Activated CD4-positive, alpha-beta memory T cell treated with anti-CD3 and anti-CD28 coated beads for 36 hours (primary cell): ENCODE data around the gene IRGQ. TPM values are rescaled to one million over a fixed set of nuclear protein-coding genes. Genes with fewer than 3 reads are reported as not detected.

Source experiments
- CTCF ChIA-PET: fragments of 350-600 bp; sonication (Branson Sonifier 250); formaldehyde crosslinking; loops from one replicate; lab custom pipeline; 2021; ENCODE audit warnings: antibody characterized with exemption, inconsistent platforms; lab: Charles Lee
- POLR2A ChIA-PET: fragments of 350-600 bp; sonication (Branson Sonifier 250); formaldehyde crosslinking; loops from one replicate; lab custom pipeline; 2021; ENCODE audit warnings: antibody characterized with exemption; lab: Charles Lee
- DNase-seq: peaks from one replicate; pipeline ENCODE4 v3.0.0-alpha.2; 2020
- H3K27ac Mint-ChIP-seq: one replicate; pipeline ENCODE4 v1.8.0; 2021; ENCODE audit warnings: mixed read lengths
- H3K27me3 Mint-ChIP-seq: one replicate; pipeline ENCODE4 v1.8.0; 2021; ENCODE audit warnings: mixed read lengths
- H3K36me3 Mint-ChIP-seq: one replicate; pipeline ENCODE4 v1.8.0; 2021; ENCODE audit warnings: mixed read lengths
- H3K4me1 Mint-ChIP-seq: one replicate; pipeline ENCODE4 v1.8.0; 2021; ENCODE audit warnings: low read depth, mixed read lengths
- H3K4me3 Mint-ChIP-seq: one replicate; pipeline ENCODE4 v1.8.0; 2021; ENCODE audit warnings: mild to moderate bottlenecking, mixed read lengths
- H3K9me3 Mint-ChIP-seq: one replicate; pipeline ENCODE4 v1.8.0; 2021; ENCODE audit warnings: mixed read lengths
- intact Hi-C: fragments of 100-400 bp; cut with micrococcal nuclease; formaldehyde crosslinking; loops from one replicate; pipeline ENCODE4 v1.15.1; 2023
- total RNA-seq, 2 experiments: library from RNA; stranded (reverse); gene quantifications; one replicate each; pipeline ENCODE4 v1.2.3, GENCODE V29; 2021

The IRGQ gene
- total RNA-seq, 2 experiments from 2014 or later = 18.3 to 19.9 TPM

DNA sequence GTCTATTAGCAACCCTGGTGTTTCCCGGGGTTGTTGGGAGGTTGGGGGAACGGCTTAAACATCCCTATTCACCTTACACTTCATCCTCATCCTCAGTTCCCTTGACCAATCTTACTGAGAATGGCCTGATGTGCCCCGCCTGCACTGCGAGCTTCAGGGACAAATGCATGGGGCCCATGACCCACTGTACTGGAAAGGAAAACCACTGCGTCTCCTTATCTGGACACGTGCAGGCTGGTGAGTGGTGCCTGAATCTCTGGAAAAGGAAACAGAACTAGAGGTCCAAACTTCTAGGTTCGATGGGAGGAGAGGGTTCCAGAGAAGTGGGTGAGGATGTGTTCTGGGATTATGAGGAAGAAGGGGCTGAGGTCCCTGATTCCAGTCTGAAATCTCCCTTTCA is 14.5 kb downstream of the IRGQ start:
- Mint-ChIP-seq H3K4me3 (peak overlapping the region; percentile 18), H3K9me3 (no peaks in the 10 kb centered on the region), H3K36me3 (no peaks in the 10 kb centered on the region), H3K4me1 (peaks cover 8% of the 10 kb centered on the region), H3K27me3 (no peaks in the 10 kb centered on the region), H3K27ac (no peak overlapping the region)
- ChIA-PET CTCF (no interaction called here), POLR2A (interaction anchor here (2.2 kb wide), 1 partner anchor 13 kb away, joined by 6 read pairs; no protein-coding TSS in a partner anchor)
- DNase-seq = no peak
- intact Hi-C loops = no loop called here

GRCh38 chr19:43578787-43579186 is 17.1 kb downstream of the IRGQ start:
- POLR2A ChIA-PET = interaction anchor here (0.7 kb wide), 1 partner anchor 118 kb away, joined by 3 read pairs; no protein-coding TSS in a partner anchor
- CTCF ChIA-PET = interaction anchor here (5.7 kb wide), 1 partner anchor 16 kb away, joined by 56 read pairs; the partner anchor contains the start of genes IRGQ and ZNF576
- Mint-ChIP-seq H3K36me3 (no peaks in the 10 kb centered on the region), H3K9me3 (no peaks in the 10 kb centered on the region), H3K4me1 (peaks cover 10% of the 10 kb centered on the region), H3K27me3 (no peaks in the 10 kb centered on the region), H3K27ac (no peak overlapping the region), H3K4me3 (no peak overlapping the region)
- DNase-seq = no peak
- intact Hi-C loops = no loop called here

- Mint-ChIP-seq H3K9me3 (no peaks in the 10 kb centered on the region), H3K27ac (peak overlapping the region; percentile 64), H3K4me1 (peaks cover 21% of the 10 kb centered on the region), H3K4me3 (peak overlapping the region; percentile 59), H3K27me3 (no peaks in the 10 kb centered on the region), H3K36me3 (peaks cover 1% of the 10 kb centered on the region)
- CTCF ChIA-PET = interaction anchor here (1.4 to 5.7 kb wide), 3 partner anchors 19 to 40 kb away, joined by 3 to 56 read pairs (median 6); partner anchors contain the start of genes IRGQ and ZNF576
- DNase-seq = no peak
- POLR2A ChIA-PET = interaction anchor here (1.4 to 1.5 kb wide), 2 partner anchors 13 to 19 kb away, joined by 3 to 5 read pairs; no protein-coding TSS in a partner anchor
- intact Hi-C loops = loop anchor here (1.0 to 2.0 kb wide), 4 partner anchors 14 to 43 kb away; partner anchors contain the start of genes IRGQ, ZNF575 and ZNF576
These were observed 19.7 kb downstream of the IRGQ start for GRCh38 chr19:43575955-43576878.

DNA sequence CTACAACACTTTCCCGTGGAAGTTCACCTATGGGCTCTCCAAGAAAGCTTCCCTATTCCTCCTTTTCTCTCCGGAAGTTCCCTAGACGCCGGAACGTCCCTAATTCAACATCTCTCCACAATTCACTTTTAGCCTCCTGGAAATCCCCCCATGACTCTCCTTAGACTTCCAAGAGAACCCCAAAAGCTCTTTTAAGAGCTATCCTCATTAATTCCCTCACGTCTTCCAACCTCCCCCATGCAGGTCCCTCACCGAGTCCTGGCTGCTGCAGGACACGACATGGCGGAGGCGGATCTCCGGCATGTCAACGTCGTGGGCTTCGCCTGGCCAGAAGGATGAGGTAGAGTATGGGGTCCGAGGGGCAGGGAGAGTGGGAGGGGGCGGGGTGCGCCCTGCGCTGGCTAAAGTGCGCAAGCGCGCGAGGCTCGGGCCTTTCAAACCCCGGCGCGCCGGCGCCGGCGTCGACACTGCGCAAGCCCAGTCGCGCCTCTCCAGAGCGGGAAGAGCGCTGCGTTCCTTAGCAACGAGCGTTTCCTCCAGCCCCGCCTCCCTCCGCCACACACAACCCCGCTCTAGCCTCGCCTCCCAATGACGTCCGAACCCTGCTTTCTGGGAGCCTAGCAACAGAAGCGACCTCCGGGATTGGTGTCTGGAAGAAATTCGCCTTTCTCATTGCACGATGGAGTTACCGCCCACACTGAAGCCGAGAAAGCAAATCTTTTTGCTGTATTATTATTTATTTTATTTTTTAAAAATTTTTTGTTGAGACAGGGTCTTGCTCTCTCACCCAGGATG is 20.6 kb downstream of the IRGQ start, which contains the start of the genes PINLYP and XRCC1:
Gene PINLYP, plus strand, starts transcription at position 646 of the 795 bp plus-strand sequence. CDS start 1,391 bp downstream, outside the sequence.
Gene XRCC1, minus strand, starts transcription at position 372 of the 795 bp plus-strand sequence. Its CDS starts 69 bp downstream, at position 303.
- Mint-ChIP-seq H3K9me3 (no peaks in the 10 kb centered on the region), H3K27ac (peak within 1 kb of the TSS; percentile 86), H3K4me3 (peak within 1 kb of the TSS; percentile 96), H3K4me1 (peaks cover 24% of the 10 kb centered on the region), H3K36me3 (peaks cover 1% of the 10 kb centered on the region), H3K27me3 (no peaks in the 10 kb centered on the region)
- intact Hi-C loops = loop anchor here (1.0 to 2.0 kb wide), 4 partner anchors 13 to 43 kb away; partner anchors contain the start of genes IRGQ, ZNF575 and ZNF576
- DNase-seq = peak; percentile 98
- ChIA-PET CTCF (interaction anchor here (0.6 to 5.7 kb wide), 10 partner anchors 10 to 234 kb away, joined by 3 to 56 read pairs (median 3); partner anchors contain the start of genes IRGQ and ZNF576), POLR2A (interaction anchor here (0.7 to 1.5 kb wide), 3 partner anchors 12 to 20 kb away, joined by 3 to 17 read pairs (median 3); partner anchors contain the start of genes IRGQ and ZNF576)

- Mint-ChIP-seq H3K4me1 (peaks cover 31% of the 10 kb centered on the region), H3K36me3 (peaks cover 1% of the 10 kb centered on the region), H3K27ac (peak overlapping the region; percentile 86), H3K27me3 (no peaks in the 10 kb centered on the region), H3K4me3 (peak overlapping the region; percentile 96), H3K9me3 (no peaks in the 10 kb centered on the region)
- intact Hi-C loops = loop anchor here (1.0 to 2.0 kb wide), 4 partner anchors 12 to 42 kb away; partner anchors contain the start of genes IRGQ, ZNF575 and ZNF576
- no peak for DNase-seq
- CTCF ChIA-PET = interaction anchor here (0.6 to 5.7 kb wide), 10 partner anchors 10 to 235 kb away, joined by 3 to 56 read pairs (median 3); partner anchors contain the start of genes IRGQ and ZNF576
- POLR2A ChIA-PET = interaction anchor here (0.7 to 1.5 kb wide), 4 partner anchors 11 to 21 kb away, joined by 3 to 17 read pairs (median 4); partner anchors contain the start of genes IRGQ and ZNF576
These were observed 21.3 kb downstream of the IRGQ start for GRCh38 chr19:43574424-43575155.

- peak overlapping the region; percentile 7 for H3K27ac Mint-ChIP-seq
- no peaks in the 10 kb centered on the region for H3K27me3 Mint-ChIP-seq
These were observed 23.8 kb downstream of the IRGQ start for GRCh38 chr19:43572171-43572588.

DNA sequence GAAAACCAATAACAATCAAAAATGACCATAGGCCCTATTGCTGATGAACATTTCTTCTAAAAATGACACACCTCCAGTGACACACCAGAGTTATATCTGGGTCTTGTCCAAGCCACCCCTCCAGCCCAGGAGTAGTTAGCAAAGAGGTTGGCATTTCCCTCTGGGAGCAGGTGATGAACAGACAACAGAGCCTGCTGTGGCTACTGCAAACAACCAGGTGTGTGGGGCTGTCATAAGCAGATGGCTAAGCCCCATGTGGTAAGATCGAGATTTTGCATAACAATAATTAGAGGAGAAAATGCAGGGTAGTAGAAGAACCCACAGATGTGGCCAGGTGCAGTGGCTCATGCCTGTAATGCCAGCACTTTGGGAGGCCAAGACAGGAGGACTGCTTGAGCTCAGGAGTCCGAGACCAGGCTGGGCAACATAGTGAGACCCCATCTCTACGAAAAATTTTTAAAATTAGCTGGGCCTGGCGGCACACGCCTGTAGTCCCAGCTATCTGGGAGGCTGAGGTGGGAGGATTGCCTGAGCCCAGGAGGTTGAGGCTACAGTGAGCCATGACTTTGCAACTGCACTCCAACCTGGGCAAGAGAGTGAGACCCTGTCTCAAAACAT is 25.7 kb downstream of the IRGQ start:
- Mint-ChIP-seq H3K27me3 (no peaks in the 10 kb centered on the region), H3K4me3 (no peak overlapping the region), H3K36me3 (peaks cover 1% of the 10 kb centered on the region), H3K4me1 (peaks cover 27% of the 10 kb centered on the region), H3K9me3 (no peaks in the 10 kb centered on the region), H3K27ac (no peak overlapping the region)
- ChIA-PET POLR2A (no interaction called here), CTCF (interaction anchor here (1.0 to 3.7 kb wide), 3 partner anchors 15 to 50 kb away, joined by 3 to 18 read pairs (median 17); no protein-coding TSS in a partner anchor)
- intact Hi-C loops = no loop called here
- DNase-seq = no peak

More at GRCh38 chr19:43572171-43572588, 23.8 kb downstream of the IRGQ start:
- Mint-ChIP-seq H3K36me3 (peaks cover 1% of the 10 kb centered on the region), H3K4me1 (peaks cover 31% of the 10 kb centered on the region), H3K9me3 (no peaks in the 10 kb centered on the region), H3K4me3 (no peak overlapping the region)
- POLR2A ChIA-PET = no interaction called here
- CTCF ChIA-PET = interaction anchor here (1.9 to 3.0 kb wide), 2 partner anchors 17 to 22 kb away, joined by 13 to 18 read pairs; no protein-coding TSS in a partner anchor
- intact Hi-C loops = no loop called here
- no peak for DNase-seq

DNA sequence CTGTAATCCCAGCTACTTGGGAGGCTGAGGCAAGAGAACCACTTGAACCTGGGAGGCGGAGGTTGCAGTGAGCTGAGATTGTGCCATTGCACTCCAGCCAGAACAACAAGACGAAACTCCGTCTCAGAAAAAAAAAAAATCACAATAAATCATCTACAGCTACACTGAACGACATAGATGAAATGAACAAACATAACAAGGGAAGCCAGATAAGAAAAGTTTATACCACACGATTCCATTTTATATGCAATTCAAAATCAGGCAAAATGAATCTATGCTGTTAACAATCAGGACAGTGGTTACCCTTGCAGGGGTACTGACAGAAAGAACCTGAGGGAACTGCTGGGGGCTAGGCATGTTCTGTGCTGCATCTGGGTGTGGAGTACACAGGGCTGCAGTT is 26.3 kb downstream of the IRGQ start:
- no peaks in the 10 kb centered on the region for H3K27me3 Mint-ChIP-seq
- ChIA-PET CTCF (interaction anchor here (1.0 to 3.7 kb wide), 2 partner anchors 14 to 49 kb away, joined by 3 to 17 read pairs; no protein-coding TSS in a partner anchor), POLR2A (no interaction called here)
- H3K4me3 Mint-ChIP-seq = no peak overlapping the region
- H3K36me3 Mint-ChIP-seq = peaks cover 1% of the 10 kb centered on the region
- H3K27ac Mint-ChIP-seq = no peak overlapping the region
- no peak for DNase-seq
- intact Hi-C loops = no loop called here
- H3K9me3 Mint-ChIP-seq = no peaks in the 10 kb centered on the region
- H3K4me1 Mint-ChIP-seq = peaks cover 23% of the 10 kb centered on the region

DNA sequence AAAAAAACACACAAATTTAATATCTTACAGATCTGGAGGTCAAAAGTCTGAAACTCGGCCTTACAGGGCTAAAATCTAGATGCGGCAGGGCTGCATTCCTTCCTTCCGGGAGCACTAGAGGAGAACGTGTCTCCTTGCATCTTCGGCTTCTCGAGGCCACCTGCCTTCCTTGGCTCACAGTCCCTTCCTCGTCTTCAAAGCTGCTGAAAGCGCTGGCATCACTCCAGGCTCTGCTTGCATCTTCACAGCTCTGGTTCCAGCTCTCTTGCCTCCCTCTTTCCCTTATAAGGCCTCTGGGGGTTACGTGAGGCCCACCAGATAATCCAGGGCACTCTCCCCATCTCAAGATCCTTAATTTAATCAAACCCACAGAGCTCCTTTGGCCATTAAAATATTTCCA is 31.1 kb downstream of the IRGQ start:
- Mint-ChIP-seq H3K4me3 (no peak overlapping the region), H3K36me3 (peaks cover 21% of the 10 kb centered on the region), H3K27me3 (no peaks in the 10 kb centered on the region), H3K27ac (no peak overlapping the region), H3K9me3 (no peaks in the 10 kb centered on the region), H3K4me1 (peaks cover 40% of the 10 kb centered on the region)
- ChIA-PET POLR2A (interaction anchor here (0.8 kb wide), 2 partner anchors 30 to 216 kb away, joined by 3 read pairs; partner anchors contain the start of gene KCNN4), CTCF (interaction anchor here (1.1 to 2.4 kb wide), 3 partner anchors 9 to 30 kb away, joined by 5 to 13 read pairs (median 7); no protein-coding TSS in a partner anchor)
- no peak for DNase-seq
- intact Hi-C loops = no loop called here
